Stomach (tissue), 9 donors: ENCODE results near the gene CDRT4. TPM values are rescaled to one million over a fixed set of nuclear protein-coding genes. Genes with fewer than 3 reads are reported as not detected.

ENCODE experiments used
- DNase-seq, 2 donors: peaks; one replicate each; pipeline versions ENCODE4 v3.0.0 to v3.0.0-alpha.2; 2013 to 2019
- H3K27ac ChIP-seq, 5 donors: fragments of 200-600 bp in 4 of 5; sonication (generic) in 4 of 5; one replicate each; pipeline ENCODE4 v1.5.1; 2013 to 2019; ENCODE audit warnings: mild to moderate bottlenecking in 1 of 5, moderate library complexity in 1 of 5
- H3K27me3 ChIP-seq, 3 donors: fragments of 200-600 bp; sonication (generic); one replicate each; pipeline ENCODE4 v1.5.1; 2017 to 2019; ENCODE audit warnings: mixed run types in 1 of 3
- H3K36me3 ChIP-seq, 4 donors: fragments of 200-600 bp; sonication (generic); 1 replicate in 3 of 4; 2 replicates in 1 of 4; pipeline ENCODE4 v1.5.1; 2016 to 2019
- H3K4me1 ChIP-seq, 4 donors: fragments of 200-600 bp; sonication (generic); one replicate each; pipeline ENCODE4 v1.5.1; 2016 to 2019
- H3K4me3 ChIP-seq, 4 donors: fragments of 200-600 bp; sonication (generic) in 3 of 4; one replicate each; pipeline ENCODE4 v1.5.1; 2016 to 2019; ENCODE audit warnings: mild to moderate bottlenecking in 1 of 4
- H3K9me3 ChIP-seq, 4 donors: fragments of 200-600 bp; sonication (generic); one replicate each; pipeline ENCODE4 v1.5.1; 2016 to 2019
- EP300 ChIP-seq: sonication (generic); formaldehyde crosslinking; IDR thresholded peaks from one replicate; pipeline ENCODE4 v1.6.1; 2017; ENCODE audit warnings: antibody characterized with exemption
- POLR2A ChIP-seq, 4 donors: fragments of 450-650 bp; IDR thresholded peaks; one replicate each; pipeline ENCODE4 v1.6.1; 2016; ENCODE audit warnings: antibody characterized with exemption in 4 of 4, control low read depth in 2 of 4, mild to moderate bottlenecking in 1 of 4, moderate library complexity in 1 of 4
- POLR2AphosphoS5 ChIP-seq, 3 donors: sonication (generic); formaldehyde crosslinking; IDR thresholded peaks; one replicate each; pipeline ENCODE4 v1.6.1; 2016; ENCODE audit warnings: antibody characterized with exemption in 3 of 3
- WGBS, 5 donors: extraction: QIAGEN DNeasy Blood & Tissue Kit in 3 of 5; methylation state at CpG; one replicate each; pipeline versions ENCODE4 v1.1.5 to v1.1.7; 2013 to 2018; 5-methylcytosine and 5-hydroxymethylcytosine counted together
- intact Hi-C: fragments of 100-400 bp; cut with DNase I; formaldehyde crosslinking; loops from one replicate; pipeline ENCODE4 v1.15.1; 2023; ENCODE audit warnings: low total_unique reads
- polyA plus RNA-seq, 3 donors: library from polyadenylated mRNA; stranded (reverse); fragments of 200-250 nt; gene quantifications; one replicate each; pipeline ENCODE4 v1.2.3, GENCODE V29; 2013
- total RNA-seq, 5 donors: library from RNA; depleted of rRNA; stranded (reverse); fragments of >200 nt; gene quantifications; one replicate each; pipeline versions ENCODE4 v1.1.0 to v1.2.3, GENCODE V29; 2014 to 2016
- TF ChIP-seq, protein P1 (sequence below), 7 experiments: fragments of 450-650 bp in 4 of 7; fragments of 200-600 bp in 3 of 7; sonication (generic) in 3 of 7; IDR thresholded peaks; one replicate each; pipeline ENCODE4 v1.5.1; 2016 to 2019; ENCODE audit warnings: antibody characterized with exemption in 7 of 7, control low read depth in 2 of 7, mild to moderate bottlenecking in 1 of 7
- donor health status: healthy with polysubstance abuse.
- donor health status: Bipolar disorder and iron deficiency.
- donor health status: healthy.

The CDRT4 gene
- total and polyA plus RNA-seq, 8 donors, result 1.5 to 12.8 (median 4.7) TPM; not detected in 2

DNA sequence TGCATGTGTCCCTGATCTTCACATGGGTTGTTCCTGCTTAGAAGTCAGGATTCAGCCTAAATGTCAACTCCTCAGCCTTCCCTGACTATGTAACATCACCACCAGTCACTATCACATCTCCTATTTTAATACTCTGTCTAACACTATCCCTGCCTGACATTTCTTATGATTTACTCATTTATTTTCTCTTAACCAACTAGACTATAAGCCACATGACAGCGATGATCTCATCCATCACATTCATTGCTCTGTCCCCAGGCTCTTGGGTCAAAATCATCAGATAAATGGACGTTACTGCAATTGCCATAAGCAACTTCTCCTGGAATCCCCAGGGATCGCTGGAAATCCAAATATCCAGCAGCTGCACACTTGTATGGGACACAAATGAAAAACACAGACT, 15.7 kb downstream of the CDRT4 start:
- Histone ChIP-seq H3K27me3 (no peaks in the 10 kb centered on the region), H3K9me3 (peaks cover 0 to 10% (median 4%) of the 10 kb centered on the region in 4 donors), H3K27ac (no peak overlapping the region), H3K36me3 (peaks cover 0 to 7% (median 6%) of the 10 kb centered on the region in 4 donors), H3K4me3 (no peak overlapping the region), H3K4me1 (peaks cover 0 to 11% (median 1%) of the 10 kb centered on the region in 4 donors)
- DNase-seq, result no peak
- TF ChIP-seq, protein P1, sequence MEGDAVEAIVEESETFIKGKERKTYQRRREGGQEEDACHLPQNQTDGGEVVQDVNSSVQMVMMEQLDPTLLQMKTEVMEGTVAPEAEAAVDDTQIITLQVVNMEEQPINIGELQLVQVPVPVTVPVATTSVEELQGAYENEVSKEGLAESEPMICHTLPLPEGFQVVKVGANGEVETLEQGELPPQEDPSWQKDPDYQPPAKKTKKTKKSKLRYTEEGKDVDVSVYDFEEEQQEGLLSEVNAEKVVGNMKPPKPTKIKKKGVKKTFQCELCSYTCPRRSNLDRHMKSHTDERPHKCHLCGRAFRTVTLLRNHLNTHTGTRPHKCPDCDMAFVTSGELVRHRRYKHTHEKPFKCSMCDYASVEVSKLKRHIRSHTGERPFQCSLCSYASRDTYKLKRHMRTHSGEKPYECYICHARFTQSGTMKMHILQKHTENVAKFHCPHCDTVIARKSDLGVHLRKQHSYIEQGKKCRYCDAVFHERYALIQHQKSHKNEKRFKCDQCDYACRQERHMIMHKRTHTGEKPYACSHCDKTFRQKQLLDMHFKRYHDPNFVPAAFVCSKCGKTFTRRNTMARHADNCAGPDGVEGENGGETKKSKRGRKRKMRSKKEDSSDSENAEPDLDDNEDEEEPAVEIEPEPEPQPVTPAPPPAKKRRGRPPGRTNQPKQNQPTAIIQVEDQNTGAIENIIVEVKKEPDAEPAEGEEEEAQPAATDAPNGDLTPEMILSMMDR (IDR thresholded peaks at IDR 0.05), result no peak
- TF ChIP-seq POLR2AphosphoS5 (IDR thresholded peaks at IDR 0.05) (no peak), EP300 (no peak), POLR2A (IDR thresholded peaks at IDR 0.05) (no peak)
- WGBS, 5 donors, result 79 to 96% (median 85%) methylated on average over 3 of the region's 3 CpGs
- intact Hi-C loops, result no loop called here

DNA sequence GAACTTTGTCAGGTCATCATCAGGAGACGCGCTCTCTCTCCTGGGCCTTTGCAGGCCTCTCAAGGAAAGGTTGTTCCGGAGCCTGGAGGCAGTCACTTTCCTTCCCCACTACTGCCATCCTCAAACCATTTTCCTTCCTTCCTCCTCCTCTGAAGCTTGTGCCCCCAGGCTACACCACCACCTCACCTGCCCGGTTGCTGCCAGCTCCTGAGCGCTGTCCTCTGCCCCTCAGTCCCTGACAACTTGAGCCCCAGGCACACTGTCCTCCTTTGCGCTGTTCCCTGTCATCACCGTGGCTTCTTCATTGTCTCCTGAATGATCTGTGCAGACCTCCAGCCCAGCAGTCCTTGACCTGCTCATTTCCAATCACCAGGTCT, 18.9 kb downstream of the CDRT4 start:
- H3K27ac ChIP-seq, result peak overlapping the region in 4 of 5 donors; percentile 15 to 36 (median 30)
- peaks cover 0 to 7% (median 6%) of the 10 kb centered on the region in 4 donors for H3K36me3 ChIP-seq
- H3K4me1 ChIP-seq, result peaks cover 0 to 6% (median 0%) of the 10 kb centered on the region in 4 donors
- no peaks in the 10 kb centered on the region for H3K9me3 ChIP-seq
- intact Hi-C loops, result no loop called here
- no peak for DNase-seq
- H3K27me3 ChIP-seq, result no peaks in the 10 kb centered on the region
- TF ChIP-seq, protein P1 (IDR thresholded peaks at IDR 0.05), result no peak
- TF ChIP-seq POLR2AphosphoS5 (IDR thresholded peaks at IDR 0.05), result no peak
- TF ChIP-seq POLR2A (IDR thresholded peaks at IDR 0.05), result no peak
- no peak for TF ChIP-seq EP300
- 95 to 97% (median 95%) methylated on average over 7 of the region's 7 CpGs for WGBS, 5 donors
- H3K4me3 ChIP-seq, result no peak overlapping the region

DNA sequence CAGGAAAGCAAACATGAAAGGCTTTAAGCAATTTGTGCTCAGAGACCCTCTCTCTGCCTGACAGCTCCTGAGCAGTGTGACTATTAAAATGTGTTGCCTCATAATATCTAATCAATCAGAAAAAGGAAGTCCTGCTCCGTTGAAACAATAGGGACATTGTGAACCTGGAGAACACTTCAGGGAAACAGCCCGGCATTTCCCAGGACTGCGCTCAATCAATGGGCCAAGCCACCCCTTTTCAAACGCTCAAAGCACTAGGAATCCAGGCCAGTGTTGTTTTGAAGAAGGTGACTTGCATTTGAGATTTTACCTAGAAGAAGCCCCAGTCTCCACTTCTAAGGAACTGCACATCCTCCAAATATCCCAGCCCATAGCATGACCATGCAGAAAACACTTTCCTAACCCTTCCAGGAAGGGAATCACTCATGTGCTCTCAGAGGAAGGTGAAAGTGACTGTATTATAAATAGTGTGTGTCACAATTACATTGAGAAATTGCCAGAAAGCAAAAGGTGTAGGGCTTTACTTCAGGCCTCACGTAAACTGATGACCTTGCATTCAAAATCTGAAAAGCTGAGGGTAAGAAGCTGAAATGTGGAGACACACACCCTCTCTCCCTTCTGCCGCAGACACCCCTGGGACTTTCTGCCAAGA, 19.4 kb downstream of the CDRT4 start:
- 51 to 66% (median 55%) methylated on average over 6 of the region's 6 CpGs for WGBS, 5 donors
- H3K27ac ChIP-seq, result peak overlapping the region in 4 of 5 donors; percentile 15 to 36 (median 30)
- TF ChIP-seq, protein P1 (IDR thresholded peaks at IDR 0.05), result no peak
- TF ChIP-seq POLR2AphosphoS5 (IDR thresholded peaks at IDR 0.05) (no peak), POLR2A (IDR thresholded peaks at IDR 0.05) (no peak), EP300 (no peak)
- intact Hi-C loops, result no loop called here
- peaks cover 0 to 7% (median 6%) of the 10 kb centered on the region in 4 donors for H3K36me3 ChIP-seq
- no peaks in the 10 kb centered on the region for H3K27me3 ChIP-seq
- H3K4me3 ChIP-seq, result no peak overlapping the region
- peaks cover 0 to 6% (median 0%) of the 10 kb centered on the region in 4 donors for H3K4me1 ChIP-seq
- H3K9me3 ChIP-seq, result no peaks in the 10 kb centered on the region
- DNase-seq, result peak in 1 of 2 donors; percentile 48

DNA sequence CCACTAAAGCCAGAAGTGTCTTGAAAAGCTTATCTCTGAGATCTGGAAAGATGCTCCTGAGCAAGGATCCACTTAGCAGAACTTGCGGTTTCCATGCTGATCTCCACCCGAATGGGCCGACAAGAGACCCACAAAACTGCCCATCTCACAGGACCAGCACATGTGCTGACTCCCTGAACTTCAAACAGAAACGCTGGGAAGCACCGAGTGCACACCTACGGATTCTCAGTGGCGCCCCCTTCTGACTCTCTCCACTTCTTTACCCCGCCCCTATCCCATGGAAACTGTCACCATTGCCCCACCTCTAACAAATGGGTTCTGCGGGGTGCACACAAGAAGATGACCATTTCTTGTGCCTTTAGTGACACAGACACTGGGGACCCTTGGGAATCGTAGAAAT, 21.4 kb downstream of the CDRT4 start:
- no peak for DNase-seq

More for the DNA sequence above, 21.4 kb downstream of the CDRT4 start:
- intact Hi-C loops, result no loop called here
- 76 to 86% (median 84%) methylated on average over 10 of the region's 10 CpGs for WGBS, 5 donors
- no peaks in the 10 kb centered on the region for H3K27me3 ChIP-seq
- TF ChIP-seq EP300 (no peak), POLR2AphosphoS5 (IDR thresholded peaks at IDR 0.05) (no peak), POLR2A (IDR thresholded peaks at IDR 0.05) (no peak)
- TF ChIP-seq, protein P1 (IDR thresholded peaks at IDR 0.05), result no peak
- no peaks in the 10 kb centered on the region for H3K36me3 ChIP-seq
- peaks cover 0 to 6% (median 0%) of the 10 kb centered on the region in 4 donors for H3K4me1 ChIP-seq
- H3K9me3 ChIP-seq, result no peaks in the 10 kb centered on the region
- H3K27ac ChIP-seq, result no peak overlapping the region
- H3K4me3 ChIP-seq, result no peak overlapping the region
